ENCODE results near the gene RASGRF1.

Gene RASGRF1

DNA sequence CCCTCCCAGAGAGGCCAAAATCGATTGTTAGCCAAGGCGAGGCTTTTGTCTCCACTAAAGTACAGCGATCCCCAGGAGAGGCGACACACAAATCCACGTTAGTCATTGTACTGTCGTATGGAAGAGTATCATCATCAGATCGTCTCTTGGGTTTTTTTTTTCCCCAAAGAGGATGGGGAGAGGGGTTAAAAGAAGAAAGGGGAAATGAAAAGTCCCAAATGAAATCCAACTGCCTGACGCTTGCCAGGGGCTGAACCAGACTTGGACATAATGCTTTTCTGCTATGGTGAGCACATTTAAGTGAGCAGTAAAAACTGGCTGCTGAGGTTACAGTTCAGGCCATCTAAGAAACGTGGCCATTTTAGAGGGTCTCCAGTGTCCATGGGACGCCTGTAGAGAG is 107.8 kb downstream of the RASGRF1 start:
- in situ Hi-C loops (cut with HindIII; ENCODE audit: low sequenced_read_pairs) = no loop called here
- H3K4me3 ChIP-seq (ENCODE audit: low read depth, low read length) = no peak overlapping the region
- TF ChIP-seq, protein P1, sequence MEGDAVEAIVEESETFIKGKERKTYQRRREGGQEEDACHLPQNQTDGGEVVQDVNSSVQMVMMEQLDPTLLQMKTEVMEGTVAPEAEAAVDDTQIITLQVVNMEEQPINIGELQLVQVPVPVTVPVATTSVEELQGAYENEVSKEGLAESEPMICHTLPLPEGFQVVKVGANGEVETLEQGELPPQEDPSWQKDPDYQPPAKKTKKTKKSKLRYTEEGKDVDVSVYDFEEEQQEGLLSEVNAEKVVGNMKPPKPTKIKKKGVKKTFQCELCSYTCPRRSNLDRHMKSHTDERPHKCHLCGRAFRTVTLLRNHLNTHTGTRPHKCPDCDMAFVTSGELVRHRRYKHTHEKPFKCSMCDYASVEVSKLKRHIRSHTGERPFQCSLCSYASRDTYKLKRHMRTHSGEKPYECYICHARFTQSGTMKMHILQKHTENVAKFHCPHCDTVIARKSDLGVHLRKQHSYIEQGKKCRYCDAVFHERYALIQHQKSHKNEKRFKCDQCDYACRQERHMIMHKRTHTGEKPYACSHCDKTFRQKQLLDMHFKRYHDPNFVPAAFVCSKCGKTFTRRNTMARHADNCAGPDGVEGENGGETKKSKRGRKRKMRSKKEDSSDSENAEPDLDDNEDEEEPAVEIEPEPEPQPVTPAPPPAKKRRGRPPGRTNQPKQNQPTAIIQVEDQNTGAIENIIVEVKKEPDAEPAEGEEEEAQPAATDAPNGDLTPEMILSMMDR (IDR thresholded peaks at IDR 0.05; ENCODE audit: low read depth, low read length, missing control alignments) = no peak
- no peak for DNase-seq (ENCODE audit: low read depth)

GRCh38 chr15:78981532-78982313 is 108.9 kb downstream of the RASGRF1 start:
- TF ChIP-seq, protein P1 (IDR thresholded peaks at IDR 0.05; ENCODE audit: low read depth, low read length, missing control alignments) = no peak
- no peak for DNase-seq (ENCODE audit: low read depth)
- in situ Hi-C loops (cut with HindIII; ENCODE audit: low sequenced_read_pairs) = no loop called here
- H3K4me3 ChIP-seq (ENCODE audit: low read depth, low read length) = no peak overlapping the region

DNA sequence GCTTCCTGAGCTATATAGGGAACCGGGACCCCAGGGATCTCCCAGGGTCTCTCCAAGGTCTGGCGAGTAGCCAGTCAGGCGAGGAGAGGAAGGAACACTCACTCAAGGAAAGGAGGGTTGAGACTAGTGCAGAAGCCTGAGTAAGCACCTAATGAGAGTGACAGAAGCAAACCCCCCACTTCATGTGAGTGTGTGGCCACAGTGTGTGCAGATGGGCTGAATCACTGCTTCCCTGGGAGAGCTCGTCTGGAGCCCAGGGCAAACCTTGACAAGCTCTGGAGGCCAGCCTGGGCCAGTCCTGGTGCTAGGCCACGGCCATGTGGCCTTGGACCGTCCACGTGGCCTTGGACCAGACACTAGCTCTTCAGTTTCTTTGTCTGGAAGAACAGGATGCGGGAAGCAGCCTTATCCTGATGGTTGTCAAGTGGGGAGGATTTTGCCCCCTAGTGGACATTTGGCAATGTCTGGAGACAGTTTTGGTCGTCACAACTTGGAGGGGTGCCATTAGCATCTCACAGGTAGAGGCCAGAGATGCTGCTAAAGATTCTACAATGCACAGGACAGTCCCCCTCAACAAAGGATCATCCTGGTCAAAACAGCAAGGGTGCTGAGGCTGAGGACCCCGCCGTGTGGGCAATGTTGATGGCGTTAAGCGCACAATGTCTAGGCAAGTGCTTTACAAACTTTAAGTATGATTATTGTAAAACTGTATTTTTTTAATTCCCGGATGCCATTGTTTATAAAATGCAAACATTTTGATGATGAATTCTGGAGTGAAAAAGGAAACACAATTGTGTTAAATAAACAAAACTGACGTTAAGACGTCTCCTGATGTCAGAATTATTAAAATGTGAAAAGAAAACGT is 110.9 kb downstream of the RASGRF1 start:
- DNase-seq (ENCODE audit: low read depth) = peak; percentile 44

GRCh38 chr15:78978601-78979179 is 111.9 kb downstream of the RASGRF1 start:
- no peak for DNase-seq (ENCODE audit: low read depth)
- in situ Hi-C loops (cut with HindIII; ENCODE audit: low sequenced_read_pairs) = no loop called here
- H3K4me3 ChIP-seq (ENCODE audit: low read depth, low read length) = no peak overlapping the region
- TF ChIP-seq, protein P1 (IDR thresholded peaks at IDR 0.05; ENCODE audit: low read depth, low read length, missing control alignments) = no peak

More for the DNA sequence above, 110.9 kb downstream of the RASGRF1 start:
- in situ Hi-C loops (cut with HindIII; ENCODE audit: low sequenced_read_pairs) = no loop called here
- TF ChIP-seq, protein P1 (IDR thresholded peaks at IDR 0.05; ENCODE audit: low read depth, low read length, missing control alignments) = peak; percentile 69
- H3K4me3 ChIP-seq (ENCODE audit: low read depth, low read length) = no peak overlapping the region

GRCh38 chr15:78977591-78978347 is 112.8 kb downstream of the RASGRF1 start:
- DNase-seq (ENCODE audit: low read depth) = no peak
- TF ChIP-seq, protein P1 (IDR thresholded peaks at IDR 0.05; ENCODE audit: low read depth, low read length, missing control alignments) = no peak
- in situ Hi-C loops (cut with HindIII; ENCODE audit: low sequenced_read_pairs) = no loop called here
- H3K4me3 ChIP-seq (ENCODE audit: low read depth, low read length) = no peak overlapping the region

All from astrocyte of the cerebellum (primary cell).